ENCODE data around the gene PTPN23.

GRCh38 chr3:47410417-47410720 lies 29.5 kb downstream of the PTPN23 start:
- TF ChIP-seq ZFP30 (CRISPR knock-in tag; IDR thresholded peaks at IDR 0.05) (no peak), ZFP3 (CRISPR knock-in tag; IDR thresholded peaks at IDR 0.05) (no peak), TSHZ2 (CRISPR knock-in tag; IDR thresholded peaks at IDR 0.05) (no peak), PATZ1 (CRISPR knock-in tag; IDR thresholded peaks at IDR 0.05; ENCODE audit: borderline replicate concordance) (no peak), CREB5 (CRISPR knock-in tag; IDR thresholded peaks at IDR 0.05; ENCODE audit: low read depth) (no peak), GLIS3 (CRISPR knock-in tag; IDR thresholded peaks at IDR 0.05) (no peak), CSDC2 (CRISPR knock-in tag; IDR thresholded peaks at IDR 0.05) (no peak), ZNF70 (CRISPR knock-in tag; IDR thresholded peaks at IDR 0.05) (no peak), SNAI2 (CRISPR knock-in tag; IDR thresholded peaks at IDR 0.05) (no peak), BACH2 (CRISPR knock-in tag; IDR thresholded peaks at IDR 0.05; ENCODE audit: borderline replicate concordance) (no peak), POU6F1 (CRISPR knock-in tag; IDR thresholded peaks at IDR 0.05; ENCODE audit: borderline replicate concordance, low read depth) (no peak), ZC3H10 (CRISPR knock-in tag; IDR thresholded peaks at IDR 0.05) (no peak), ZNF565 (CRISPR knock-in tag; conservative IDR thresholded peaks at IDR 0.05; ENCODE audit: low read depth) (no peak)
